ENCODE measurements around the gene SETBP1.

SETBP1 gene

GRCh38 chr18:44841221-44841620 lies 160.5 kb downstream of the SETBP1 start:
- Histone ChIP-seq H2AFZ (ENCODE audit: low read depth, low read length) (no peak overlapping the region), H3K9ac (ENCODE audit: low read length) (no peak overlapping the region)
- 93% methylated on average over 4 of the region's 4 CpGs for WGBS

GRCh38 chr18:44841752-44842587 lies 161.3 kb downstream of the SETBP1 start:
- Histone ChIP-seq H3K79me1 (replicated peaks; ENCODE audit: low read length, poor library complexity, severe bottlenecking) (peaks cover 36% of the 10 kb centered on the region), H4K91ac (ENCODE audit: low read length) (no peak overlapping the region), H2BK120ac (ENCODE audit: low read depth, low read length) (no peak overlapping the region), H2BK5ac (ENCODE audit: low read depth, low read length, poor library complexity, severe bottlenecking) (no peak overlapping the region), H3K9me3 (ENCODE audit: control insufficient read depth, low read length) (no peaks in the 10 kb centered on the region), H3K4me3 (ENCODE audit: insufficient read depth in 1 of 2, low read depth in 1 of 2, low read length in 2 of 2) (no peak overlapping the region), H2BK12ac (ENCODE audit: low read length in 2 of 2) (no peak overlapping the region), H3K23ac (ENCODE audit: low read length in 2 of 2) (no peak overlapping the region), H3K14ac (ENCODE audit: low read length in 2 of 2) (no peak overlapping the region), H2BK15ac (ENCODE audit: low read depth, poor library complexity, severe bottlenecking) (no peak overlapping the region), H4K8ac (ENCODE audit: low read length) (no peak overlapping the region), H3K27me3 (ENCODE audit: control insufficient read depth in 1 of 2, insufficient read depth in 1 of 2, low read length in 2 of 2) (no peaks in the 10 kb centered on the region), H3K9ac (ENCODE audit: low read length) (no peak overlapping the region), H3K27ac (ENCODE audit: low read length, poor library complexity, severe bottlenecking) (no peak overlapping the region), H3K36me3 (ENCODE audit: control insufficient read depth in 1 of 2, insufficient read depth in 2 of 2, low read depth in 1 of 2, low read length in 2 of 2) (no peaks in the 10 kb centered on the region), H3K4ac (ENCODE audit: low read depth in 1 of 2, low read length in 2 of 2) (no peak overlapping the region), H2AK5ac (ENCODE audit: low read length, severe bottlenecking) (no peak overlapping the region), H2AFZ (ENCODE audit: low read depth, low read length) (no peak overlapping the region), H3K4me2 (ENCODE audit: low read length, poor library complexity, severe bottlenecking) (no peak overlapping the region), H3K4me1 (ENCODE audit: control insufficient read depth, insufficient read depth, low read depth, low read length) (peaks cover 12% of the 10 kb centered on the region), H3K18ac (ENCODE audit: low read depth in 1 of 2, low read length in 2 of 2) (no peak overlapping the region)
- 95% methylated on average over 10 of the region's 10 CpGs for WGBS
- DNase-seq: no peak

More at GRCh38 chr18:44841221-44841620, 160.5 kb downstream of the SETBP1 start:
- no peak overlapping the region for H3K14ac ChIP-seq (ENCODE audit: low read length in 2 of 2)
- no peak overlapping the region for H3K27ac ChIP-seq (ENCODE audit: low read length, poor library complexity, severe bottlenecking)
- no peaks in the 10 kb centered on the region for H3K9me3 ChIP-seq (ENCODE audit: control insufficient read depth, low read length)
- no peak overlapping the region for H4K8ac ChIP-seq (ENCODE audit: low read length)
- H2BK15ac ChIP-seq (ENCODE audit: low read depth, poor library complexity, severe bottlenecking): no peak overlapping the region
- H3K27me3 ChIP-seq (ENCODE audit: control insufficient read depth in 1 of 2, insufficient read depth in 1 of 2, low read length in 2 of 2): no peaks in the 10 kb centered on the region
- H3K4me1 ChIP-seq (ENCODE audit: control insufficient read depth, insufficient read depth, low read depth, low read length): peaks cover 14% of the 10 kb centered on the region
- H3K4me3 ChIP-seq (ENCODE audit: insufficient read depth in 1 of 2, low read depth in 1 of 2, low read length in 2 of 2): no peak overlapping the region
- DNase-seq: no peak
- H3K36me3 ChIP-seq (ENCODE audit: control insufficient read depth in 1 of 2, insufficient read depth in 2 of 2, low read depth in 1 of 2, low read length in 2 of 2): no peaks in the 10 kb centered on the region
- H3K4ac ChIP-seq (ENCODE audit: low read depth in 1 of 2, low read length in 2 of 2): no peak overlapping the region
- H3K79me1 ChIP-seq (replicated peaks; ENCODE audit: low read length, poor library complexity, severe bottlenecking): peaks cover 36% of the 10 kb centered on the region
- H3K4me2 ChIP-seq (ENCODE audit: low read length, poor library complexity, severe bottlenecking): no peak overlapping the region
- H2BK120ac ChIP-seq (ENCODE audit: low read depth, low read length): no peak overlapping the region
- no peak overlapping the region for H2BK12ac ChIP-seq (ENCODE audit: low read length in 2 of 2)
- no peak overlapping the region for H4K91ac ChIP-seq (ENCODE audit: low read length)
- no peak overlapping the region for H3K23ac ChIP-seq (ENCODE audit: low read length in 2 of 2)
- no peak overlapping the region for H3K18ac ChIP-seq (ENCODE audit: low read depth in 1 of 2, low read length in 2 of 2)
- no peak overlapping the region for H2BK5ac ChIP-seq (ENCODE audit: low read depth, low read length, poor library complexity, severe bottlenecking)
- H2AK5ac ChIP-seq (ENCODE audit: low read length, severe bottlenecking): no peak overlapping the region

GRCh38 chr18:44842588-44843412 lies 162.1 kb downstream of the SETBP1 start:
- H2AFZ ChIP-seq (ENCODE audit: low read depth, low read length): no peak overlapping the region
- DNase-seq: no peak
- H3K23ac ChIP-seq (ENCODE audit: low read length in 2 of 2): no peak overlapping the region
- H2BK5ac ChIP-seq (ENCODE audit: low read depth, low read length, poor library complexity, severe bottlenecking): no peak overlapping the region
- H3K36me3 ChIP-seq (ENCODE audit: control insufficient read depth in 1 of 2, insufficient read depth in 2 of 2, low read depth in 1 of 2, low read length in 2 of 2): no peaks in the 10 kb centered on the region
- H2AK5ac ChIP-seq (ENCODE audit: low read length, severe bottlenecking): no peak overlapping the region
- H3K27ac ChIP-seq (ENCODE audit: low read length, poor library complexity, severe bottlenecking): no peak overlapping the region
- no peak overlapping the region for H2BK15ac ChIP-seq (ENCODE audit: low read depth, poor library complexity, severe bottlenecking)
- H2BK120ac ChIP-seq (ENCODE audit: low read depth, low read length): no peak overlapping the region
- H3K18ac ChIP-seq (ENCODE audit: low read depth in 1 of 2, low read length in 2 of 2): no peak overlapping the region
- H3K9ac ChIP-seq (ENCODE audit: low read length): no peak overlapping the region
- H3K4me1 ChIP-seq (ENCODE audit: control insufficient read depth, insufficient read depth, low read depth, low read length): peaks cover 9% of the 10 kb centered on the region
- no peak overlapping the region for H3K4me2 ChIP-seq (ENCODE audit: low read length, poor library complexity, severe bottlenecking)
- H3K4ac ChIP-seq (ENCODE audit: low read depth in 1 of 2, low read length in 2 of 2): no peak overlapping the region
- WGBS: 94% methylated on average over 4 of the region's 4 CpGs
- peak overlapping the region in 1 of 2 experiments; percentile 51 for H3K14ac ChIP-seq (ENCODE audit: low read length in 2 of 2)
- peaks cover 38% of the 10 kb centered on the region for H3K79me1 ChIP-seq (replicated peaks; ENCODE audit: low read length, poor library complexity, severe bottlenecking)
- no peaks in the 10 kb centered on the region for H3K27me3 ChIP-seq (ENCODE audit: control insufficient read depth in 1 of 2, insufficient read depth in 1 of 2, low read length in 2 of 2)
- H4K91ac ChIP-seq (ENCODE audit: low read length): no peak overlapping the region
- H3K4me3 ChIP-seq (ENCODE audit: insufficient read depth in 1 of 2, low read depth in 1 of 2, low read length in 2 of 2): no peak overlapping the region
- no peaks in the 10 kb centered on the region for H3K9me3 ChIP-seq (ENCODE audit: control insufficient read depth, low read length)
- no peak overlapping the region for H2BK12ac ChIP-seq (ENCODE audit: low read length in 2 of 2)
- H4K8ac ChIP-seq (ENCODE audit: low read length): no peak overlapping the region

GRCh38 chr18:44844486-44844885 lies 163.8 kb downstream of the SETBP1 start:
- Histone ChIP-seq H3K79me1 (replicated peaks; ENCODE audit: low read length, poor library complexity, severe bottlenecking) (peaks cover 33% of the 10 kb centered on the region), H2AFZ (ENCODE audit: low read depth, low read length) (no peak overlapping the region), H3K9ac (ENCODE audit: low read length) (no peak overlapping the region), H4K91ac (ENCODE audit: low read length) (no peak overlapping the region), H3K4me1 (ENCODE audit: control insufficient read depth, insufficient read depth, low read depth, low read length) (peaks cover 6% of the 10 kb centered on the region), H3K18ac (ENCODE audit: low read depth in 1 of 2, low read length in 2 of 2) (no peak overlapping the region), H3K23ac (ENCODE audit: low read length in 2 of 2) (no peak overlapping the region), H2BK5ac (ENCODE audit: low read depth, low read length, poor library complexity, severe bottlenecking) (no peak overlapping the region), H2BK15ac (ENCODE audit: low read depth, poor library complexity, severe bottlenecking) (no peak overlapping the region), H2BK12ac (ENCODE audit: low read length in 2 of 2) (no peak overlapping the region), H3K27me3 (ENCODE audit: control insufficient read depth in 1 of 2, insufficient read depth in 1 of 2, low read length in 2 of 2) (no peaks in the 10 kb centered on the region), H3K4me3 (ENCODE audit: insufficient read depth in 1 of 2, low read depth in 1 of 2, low read length in 2 of 2) (no peak overlapping the region), H3K9me3 (ENCODE audit: control insufficient read depth, low read length) (no peaks in the 10 kb centered on the region), H3K4me2 (ENCODE audit: low read length, poor library complexity, severe bottlenecking) (no peak overlapping the region), H3K4ac (ENCODE audit: low read depth in 1 of 2, low read length in 2 of 2) (no peak overlapping the region), H4K8ac (ENCODE audit: low read length) (no peak overlapping the region), H3K14ac (ENCODE audit: low read length in 2 of 2) (no peak overlapping the region), H3K36me3 (ENCODE audit: control insufficient read depth in 1 of 2, insufficient read depth in 2 of 2, low read depth in 1 of 2, low read length in 2 of 2) (no peaks in the 10 kb centered on the region), H2BK120ac (ENCODE audit: low read depth, low read length) (no peak overlapping the region), H2AK5ac (ENCODE audit: low read length, severe bottlenecking) (no peak overlapping the region), H3K27ac (ENCODE audit: low read length, poor library complexity, severe bottlenecking) (no peak overlapping the region)
- WGBS: 96% methylated on average over 5 of the region's 5 CpGs
- DNase-seq: no peak
